Measurements from ENCODE around the gene PRPH2. TPM values are rescaled to one million over a fixed set of nuclear protein-coding genes. Genes with fewer than 3 reads are reported as not detected.
A peak's percentile ranks its signal among the peaks of the same experiment; 100 is the strongest.

PRPH2 gene, protein sequence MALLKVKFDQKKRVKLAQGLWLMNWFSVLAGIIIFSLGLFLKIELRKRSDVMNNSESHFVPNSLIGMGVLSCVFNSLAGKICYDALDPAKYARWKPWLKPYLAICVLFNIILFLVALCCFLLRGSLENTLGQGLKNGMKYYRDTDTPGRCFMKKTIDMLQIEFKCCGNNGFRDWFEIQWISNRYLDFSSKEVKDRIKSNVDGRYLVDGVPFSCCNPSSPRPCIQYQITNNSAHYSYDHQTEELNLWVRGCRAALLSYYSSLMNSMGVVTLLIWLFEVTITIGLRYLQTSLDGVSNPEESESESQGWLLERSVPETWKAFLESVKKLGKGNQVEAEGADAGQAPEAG
- total RNA-seq: under 1 TPM in 1 of 2 donors, not detected in 1; 0.14 TPM

DNA sequence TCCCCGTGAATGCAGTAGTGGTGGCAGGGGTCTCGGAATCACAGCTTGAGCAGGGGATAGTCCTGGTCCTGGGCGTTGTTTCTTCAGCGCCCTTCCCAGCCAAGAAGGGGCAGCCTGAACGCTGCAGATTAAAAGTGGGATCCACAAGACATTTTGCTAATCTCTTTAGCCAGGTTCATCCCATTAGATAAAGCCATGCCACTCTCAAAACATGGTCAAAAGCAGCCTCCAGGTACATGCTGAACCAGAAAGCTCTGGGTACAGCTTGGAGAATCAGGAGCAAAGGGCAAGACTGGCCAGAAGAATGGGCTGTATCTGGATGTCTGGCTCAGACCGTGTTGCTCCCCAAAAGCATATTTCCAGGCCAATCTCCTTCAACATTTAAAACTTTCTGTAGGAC, at the start of gene PRPH2:
Gene PRPH2 (minus strand): TSS at position 101 of the 400 bp plus-strand sequence. CDS start 263 bp downstream, outside the sequence.
- Mint-ChIP-seq H3K9me3 (no peaks in the 10 kb centered on the region), H3K36me3 (ENCODE audit: insufficient read depth in 2 of 2) (no peaks in the 10 kb centered on the region), H3K4me1 (ENCODE audit: low read depth) (peaks cover 18% of the 10 kb centered on the region), H3K27ac (no peak within 1 kb of the TSS), H3K27me3 (ENCODE audit: low read depth) (no peaks in the 10 kb centered on the region), H3K4me3 (no peak within 1 kb of the TSS)
- DNase-seq (no peak), ATAC-seq (replicated peaks in 1 of 2) (no peak)

DNA sequence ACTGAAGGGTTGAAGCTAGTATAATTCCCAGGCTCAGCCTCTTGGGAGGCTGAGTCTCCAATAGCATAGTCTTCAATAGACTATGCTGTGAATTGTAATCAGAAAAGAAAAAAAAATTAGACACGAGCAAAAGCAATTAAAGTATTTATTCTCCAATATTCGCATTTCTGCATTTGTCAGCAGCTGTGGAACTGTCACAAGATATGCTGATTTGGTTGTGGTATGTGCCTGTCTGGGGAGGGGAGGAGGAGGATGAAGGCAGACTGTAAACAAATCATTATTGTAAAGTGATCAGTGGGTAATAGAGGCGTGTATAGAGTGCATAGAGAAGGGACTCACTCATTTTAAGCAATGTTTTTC, 49.3 kb upstream of the PRPH2 start:
- Mint-ChIP-seq H3K4me1 (ENCODE audit: low read depth) (peaks cover 57% of the 10 kb centered on the region), H3K9me3 (no peaks in the 10 kb centered on the region)
- no peak for ATAC-seq (replicated peaks in 1 of 2)

DNA sequence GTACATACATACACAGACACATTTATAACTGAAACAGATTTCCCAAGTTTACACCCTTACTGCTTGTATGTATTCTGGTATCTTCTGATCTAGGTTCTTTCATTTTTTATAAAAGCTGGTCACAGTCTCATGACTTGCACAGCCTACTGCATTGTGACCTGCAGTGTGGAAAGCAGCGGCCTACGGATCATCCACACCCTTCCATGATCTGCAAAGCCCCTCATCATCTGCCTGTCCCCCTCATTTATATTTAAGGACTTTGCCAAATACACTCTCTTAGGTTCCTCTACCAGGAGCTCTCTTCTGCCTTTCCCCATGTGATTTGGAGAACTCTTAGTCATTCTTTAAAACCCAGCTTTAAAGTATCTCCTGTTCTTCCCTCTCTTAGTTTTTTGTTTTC, 47.4 kb upstream of the PRPH2 start:
- no peaks in the 10 kb centered on the region for H3K9me3 Mint-ChIP-seq
- H3K4me3 Mint-ChIP-seq: no peak overlapping the region
- DNase-seq (no peak), ATAC-seq (replicated peaks in 1 of 2) (no peak)
- peaks cover 1 to 2% of the 10 kb centered on the region in 2 donors for H3K36me3 Mint-ChIP-seq (ENCODE audit: insufficient read depth in 2 of 2)
- no peaks in the 10 kb centered on the region for H3K27me3 Mint-ChIP-seq (ENCODE audit: low read depth)
- peaks cover 48% of the 10 kb centered on the region for H3K4me1 Mint-ChIP-seq (ENCODE audit: low read depth)
- H3K27ac Mint-ChIP-seq: no peak overlapping the region

More for the DNA sequence above, 49.3 kb upstream of the PRPH2 start:
- no peaks in the 10 kb centered on the region for H3K27me3 Mint-ChIP-seq (ENCODE audit: low read depth)
- peak overlapping the region; percentile 76 to 87 for H3K4me3 Mint-ChIP-seq
- peak overlapping the region; percentile 92 for H3K27ac Mint-ChIP-seq
- peaks cover 0 to 1% of the 10 kb centered on the region in 2 donors for H3K36me3 Mint-ChIP-seq (ENCODE audit: insufficient read depth in 2 of 2)
- no peak for DNase-seq

DNA sequence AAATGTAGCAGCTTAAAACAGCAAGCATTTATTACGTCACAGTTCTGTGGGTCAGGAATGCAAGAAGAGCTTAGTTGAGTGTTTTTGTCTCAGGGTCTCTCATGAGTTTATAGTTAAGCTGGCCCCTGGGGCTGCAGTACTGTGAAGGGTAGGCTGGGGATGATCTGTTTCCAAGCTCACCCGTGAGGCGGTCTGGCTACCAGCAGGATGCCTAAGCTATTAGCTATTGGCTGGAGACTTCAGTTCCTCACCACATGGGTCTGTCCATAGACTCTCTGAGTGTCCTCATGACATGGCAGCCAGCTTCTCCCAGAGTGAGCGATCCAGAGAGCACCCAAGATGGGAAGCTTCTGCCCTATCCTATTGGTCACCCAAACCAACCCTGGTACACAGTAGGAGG, 46.7 kb upstream of the PRPH2 start:
- Mint-ChIP-seq H3K4me3 (no peak overlapping the region), H3K27me3 (ENCODE audit: low read depth) (no peaks in the 10 kb centered on the region), H3K36me3 (ENCODE audit: insufficient read depth in 2 of 2) (peaks cover 1 to 2% of the 10 kb centered on the region in 2 donors), H3K4me1 (ENCODE audit: low read depth) (peaks cover 42% of the 10 kb centered on the region), H3K27ac (no peak overlapping the region), H3K9me3 (no peaks in the 10 kb centered on the region)
- no peak for ATAC-seq (replicated peaks in 1 of 2)
- DNase-seq: no peak

DNA sequence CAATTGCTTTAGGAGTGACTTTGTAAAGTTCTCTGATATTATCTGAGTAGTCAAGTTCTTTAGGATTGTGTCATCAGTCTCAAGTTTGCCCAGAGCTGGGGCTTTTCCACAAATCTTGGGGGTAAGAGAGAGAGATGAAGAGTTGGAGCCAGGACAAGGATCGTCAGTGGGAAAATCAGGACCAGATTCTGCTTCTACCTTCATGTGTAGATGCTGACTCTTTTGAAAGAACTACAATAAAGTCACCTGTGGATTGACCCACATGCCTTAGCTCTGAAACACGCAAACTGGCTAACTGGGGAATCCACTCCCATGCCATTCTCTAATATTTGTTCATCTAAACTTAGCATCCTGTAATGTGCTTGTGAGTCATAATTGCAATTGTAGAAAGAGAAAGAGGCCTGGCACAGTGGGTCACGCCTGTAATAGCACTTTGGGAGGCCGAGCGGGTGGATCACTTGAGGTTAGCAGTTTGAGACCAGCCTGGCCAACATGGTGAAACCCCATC, 43.8 kb upstream of the PRPH2 start:
- H3K27ac Mint-ChIP-seq: no peak overlapping the region
- H3K4me1 Mint-ChIP-seq (ENCODE audit: low read depth): peaks cover 24% of the 10 kb centered on the region
- H3K27me3 Mint-ChIP-seq (ENCODE audit: low read depth): no peaks in the 10 kb centered on the region
- H3K36me3 Mint-ChIP-seq (ENCODE audit: insufficient read depth in 2 of 2): peaks cover 0 to 2% of the 10 kb centered on the region in 2 donors
- no peak for ATAC-seq (replicated peaks in 1 of 2)
- H3K9me3 Mint-ChIP-seq: no peaks in the 10 kb centered on the region
- no peak overlapping the region for H3K4me3 Mint-ChIP-seq
- DNase-seq: no peak

DNA sequence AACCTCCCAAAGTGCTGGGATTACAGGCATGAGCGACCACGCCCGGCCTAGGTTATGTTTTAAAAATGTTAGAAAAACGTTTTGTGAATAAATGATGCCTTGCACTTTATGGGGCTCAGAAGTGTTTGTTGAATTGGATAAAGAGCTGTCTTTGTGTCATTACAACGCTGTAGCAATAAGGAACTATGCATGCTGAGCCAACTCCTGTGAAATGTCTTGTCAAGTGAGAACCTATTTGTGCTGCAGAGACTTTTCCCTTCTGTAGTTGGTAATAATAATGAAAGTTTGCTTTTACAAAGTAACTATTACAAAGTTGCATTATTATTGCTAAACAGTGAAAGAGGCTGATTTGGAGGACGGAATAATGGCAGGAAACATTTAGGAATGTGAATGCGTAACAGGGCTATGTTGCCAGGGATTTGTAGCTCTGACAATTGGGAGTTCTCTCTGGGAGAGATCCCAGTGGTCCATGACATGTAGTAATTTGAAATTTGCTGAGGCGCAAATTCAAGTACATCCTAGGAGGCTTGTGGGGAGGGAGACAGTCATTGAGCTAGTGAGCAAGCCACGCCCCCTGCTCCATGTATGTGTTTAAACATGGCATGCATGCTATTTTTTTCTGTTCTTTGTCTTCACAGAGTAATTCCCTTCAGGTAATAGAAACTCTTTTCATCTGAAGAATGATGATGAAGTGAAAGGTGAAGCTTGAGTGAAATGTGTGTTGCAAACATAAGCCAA, 42.7 kb upstream of the PRPH2 start:
- Mint-ChIP-seq H3K27ac (no peak overlapping the region), H3K4me1 (ENCODE audit: low read depth) (peaks cover 18% of the 10 kb centered on the region), H3K27me3 (ENCODE audit: low read depth) (no peaks in the 10 kb centered on the region), H3K36me3 (ENCODE audit: insufficient read depth in 2 of 2) (peaks cover 0 to 2% of the 10 kb centered on the region in 2 donors), H3K4me3 (no peak overlapping the region), H3K9me3 (no peaks in the 10 kb centered on the region)
- ATAC-seq (replicated peaks in 1 of 2) (no peak), DNase-seq (no peak)

DNA sequence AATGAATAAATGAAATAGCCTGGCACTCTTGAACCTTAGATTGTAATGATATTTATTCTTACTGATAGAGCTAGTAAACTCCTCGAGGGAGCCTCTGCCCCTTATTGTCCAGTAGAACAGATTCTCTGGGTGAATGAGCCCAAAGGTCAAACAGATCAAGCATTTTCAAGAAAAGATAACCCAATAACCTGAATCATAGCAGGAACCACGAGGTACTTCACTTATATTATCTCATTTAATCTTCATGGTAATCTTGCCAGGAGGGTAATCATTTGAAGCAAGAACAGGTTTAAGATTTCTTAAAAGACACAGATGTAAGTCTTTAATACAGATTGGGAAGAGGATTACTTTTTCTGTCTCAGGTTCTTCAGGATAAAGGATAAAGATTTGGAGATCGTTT, 40.6 kb upstream of the PRPH2 start:
- DNase-seq: no peak
- H3K9me3 Mint-ChIP-seq: no peaks in the 10 kb centered on the region

DNA sequence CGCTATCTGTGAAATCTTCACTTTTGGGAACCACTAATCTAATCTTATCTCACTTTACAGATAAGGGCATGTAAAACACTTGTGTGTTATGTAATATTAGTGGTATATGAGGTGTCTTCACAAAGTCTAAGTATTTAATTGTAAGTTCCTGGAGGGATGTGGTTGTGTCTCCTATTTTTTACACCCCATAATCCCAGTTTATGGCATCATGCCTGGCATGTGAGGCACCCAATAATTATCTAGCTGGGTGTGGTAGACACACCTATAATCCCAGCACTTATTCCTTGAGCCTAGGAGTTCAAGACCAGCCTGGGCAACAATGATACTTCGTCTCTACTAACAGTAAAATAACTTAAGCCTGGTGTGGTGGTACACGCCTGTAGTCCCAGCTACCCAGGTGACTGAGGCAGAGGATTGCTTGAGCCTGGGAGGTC, 40.0 kb upstream of the PRPH2 start:
- no peaks in the 10 kb centered on the region for H3K9me3 Mint-ChIP-seq
- ATAC-seq (replicated peaks in 1 of 2): no peak
- no peaks in the 10 kb centered on the region for H3K27me3 Mint-ChIP-seq (ENCODE audit: low read depth)
- H3K27ac Mint-ChIP-seq: no peak overlapping the region
- DNase-seq: no peak
- H3K4me1 Mint-ChIP-seq (ENCODE audit: low read depth): peaks cover 10% of the 10 kb centered on the region
- H3K4me3 Mint-ChIP-seq: no peak overlapping the region
- peaks cover 2 to 6% of the 10 kb centered on the region in 2 donors for H3K36me3 Mint-ChIP-seq (ENCODE audit: insufficient read depth in 2 of 2)

More for the DNA sequence above, 40.6 kb upstream of the PRPH2 start:
- peaks cover 2 to 5% of the 10 kb centered on the region in 2 donors for H3K36me3 Mint-ChIP-seq (ENCODE audit: insufficient read depth in 2 of 2)
- no peaks in the 10 kb centered on the region for H3K27me3 Mint-ChIP-seq (ENCODE audit: low read depth)
- H3K4me3 Mint-ChIP-seq: no peak overlapping the region
- no peak for ATAC-seq (replicated peaks in 1 of 2)
- no peak overlapping the region for H3K27ac Mint-ChIP-seq
- H3K4me1 Mint-ChIP-seq (ENCODE audit: low read depth): peaks cover 10% of the 10 kb centered on the region

DNA sequence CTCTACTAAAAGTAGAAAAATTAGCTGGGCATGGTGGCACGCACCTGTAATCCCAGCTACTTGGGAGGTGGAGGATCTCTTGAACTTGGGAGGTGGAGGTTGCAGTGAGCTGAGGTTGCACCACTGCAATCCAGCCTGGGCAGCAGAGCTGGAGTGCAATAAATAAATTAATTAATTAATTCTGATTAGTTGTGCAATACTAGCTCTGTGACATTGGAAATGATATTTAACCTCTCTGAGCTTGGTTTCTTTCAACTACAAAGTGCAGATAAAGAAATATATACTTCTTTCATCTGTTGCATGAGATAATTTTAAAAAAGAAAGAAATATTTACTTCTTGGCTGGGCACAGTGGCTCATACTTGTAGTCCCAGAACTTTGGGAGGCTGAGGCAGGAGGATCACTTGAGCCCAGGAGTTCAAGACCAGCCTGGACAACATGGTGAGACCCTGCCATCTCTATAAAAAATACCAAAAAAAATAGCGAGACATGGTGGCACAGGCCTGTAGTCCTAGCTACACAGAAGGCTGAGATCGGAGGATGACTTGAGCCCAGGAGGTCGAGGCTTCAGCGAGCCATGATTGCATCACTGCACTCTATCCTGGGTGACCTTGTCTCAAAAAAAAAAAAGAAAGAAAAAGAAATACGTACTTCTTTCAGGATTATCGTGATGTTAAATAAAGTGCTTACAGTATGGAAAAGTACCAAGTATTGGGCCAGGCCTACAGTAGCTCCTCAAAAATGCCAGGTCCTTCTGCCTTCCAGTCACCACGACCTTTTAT, 39.1 kb upstream of the PRPH2 start:
- Mint-ChIP-seq H3K27me3 (ENCODE audit: low read depth) (no peaks in the 10 kb centered on the region), H3K36me3 (ENCODE audit: insufficient read depth in 2 of 2) (peaks cover 2 to 6% of the 10 kb centered on the region in 2 donors), H3K27ac (no peak overlapping the region), H3K4me1 (ENCODE audit: low read depth) (peaks cover 12% of the 10 kb centered on the region), H3K4me3 (no peak overlapping the region), H3K9me3 (no peaks in the 10 kb centered on the region)
- ATAC-seq (replicated peaks in 1 of 2) (no peak), DNase-seq (no peak)

DNA sequence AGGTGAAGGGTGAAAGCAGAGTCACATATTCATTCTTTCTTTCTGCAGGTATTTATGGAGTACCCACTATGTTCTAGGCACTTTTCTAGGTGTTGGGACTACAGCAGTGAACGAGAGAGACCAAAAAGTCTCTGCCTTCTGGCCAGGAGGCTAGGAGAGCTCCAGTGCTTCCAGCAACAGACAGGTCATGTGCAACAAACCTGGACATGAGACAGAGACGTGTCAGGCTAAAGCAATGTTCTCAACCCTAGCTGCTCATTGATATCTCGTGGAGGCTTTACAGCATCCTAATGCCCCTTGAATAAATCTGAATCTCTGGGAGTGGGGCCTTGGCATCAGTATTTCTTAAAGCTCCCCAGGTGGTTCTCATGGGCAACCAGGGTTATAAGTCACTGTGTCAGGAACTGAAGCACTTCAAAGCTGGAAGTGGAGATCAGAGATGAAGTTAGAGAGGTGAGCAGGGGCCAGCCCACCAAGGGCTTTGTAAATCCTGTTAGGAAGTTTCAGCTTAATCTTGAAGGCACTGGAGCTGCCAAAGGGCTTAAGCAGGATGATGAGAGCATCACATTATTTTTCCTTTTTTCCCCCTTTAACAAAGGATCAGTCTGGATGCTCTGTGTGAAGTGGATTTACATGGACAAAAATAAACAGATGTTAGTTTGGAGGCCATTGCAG, 36.5 kb upstream of the PRPH2 start:
- no peak for ATAC-seq (replicated peaks in 1 of 2)
- DNase-seq: no peak
- H3K4me3 Mint-ChIP-seq: no peak overlapping the region
- H3K4me1 Mint-ChIP-seq (ENCODE audit: low read depth): peaks cover 12% of the 10 kb centered on the region
- H3K36me3 Mint-ChIP-seq (ENCODE audit: insufficient read depth in 2 of 2): peaks cover 0 to 6% of the 10 kb centered on the region in 2 donors
- no peaks in the 10 kb centered on the region for H3K27me3 Mint-ChIP-seq (ENCODE audit: low read depth)
- no peak overlapping the region for H3K27ac Mint-ChIP-seq
- no peaks in the 10 kb centered on the region for H3K9me3 Mint-ChIP-seq

DNA sequence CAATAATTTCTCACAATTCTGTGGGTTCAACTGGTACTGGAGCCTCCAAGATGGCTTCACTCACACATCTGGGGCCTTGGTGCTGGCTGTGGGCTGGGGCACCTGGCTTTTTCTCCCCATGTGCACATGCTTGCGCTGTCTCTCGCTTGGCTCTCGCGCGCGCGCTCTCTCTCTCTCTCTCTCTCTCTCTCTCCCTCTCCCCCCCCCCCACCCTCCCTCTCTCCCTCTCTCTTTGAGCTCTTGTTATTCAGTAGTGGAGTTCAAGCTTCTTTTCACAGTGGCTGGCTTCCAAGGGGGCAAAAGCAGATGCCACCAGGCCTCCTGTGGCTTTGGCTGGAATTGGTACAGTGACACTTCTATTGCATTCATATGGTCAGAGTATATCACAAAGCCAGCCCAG, 34.3 kb upstream of the PRPH2 start:
- no peaks in the 10 kb centered on the region for H3K9me3 Mint-ChIP-seq
- peaks cover 7% of the 10 kb centered on the region for H3K4me1 Mint-ChIP-seq (ENCODE audit: low read depth)
- H3K4me3 Mint-ChIP-seq: no peak overlapping the region
- H3K27me3 Mint-ChIP-seq (ENCODE audit: low read depth): no peaks in the 10 kb centered on the region
- H3K27ac Mint-ChIP-seq: no peak overlapping the region
- no peak for ATAC-seq (replicated peaks in 1 of 2)
- DNase-seq: no peak
- peaks cover 0 to 6% of the 10 kb centered on the region in 2 donors for H3K36me3 Mint-ChIP-seq (ENCODE audit: insufficient read depth in 2 of 2)

DNA sequence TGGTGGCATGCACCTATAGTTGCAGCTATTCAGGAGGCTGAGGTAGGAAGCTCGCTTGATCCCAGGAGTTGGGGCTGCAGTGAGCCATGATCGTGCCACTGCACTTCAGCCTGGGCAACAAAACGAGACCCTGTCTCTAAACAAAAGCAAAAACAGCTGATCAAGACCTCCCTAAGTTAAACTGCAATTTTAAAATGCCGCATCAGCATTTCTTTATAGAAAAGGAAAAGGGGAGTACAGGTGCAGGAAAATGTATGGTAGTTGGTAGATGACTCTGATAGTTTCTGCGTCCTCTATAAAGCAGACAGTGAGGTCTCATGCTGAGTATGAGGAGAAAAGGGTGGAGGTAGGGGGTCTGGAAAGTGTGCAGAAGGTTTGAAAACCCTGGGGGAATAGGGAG, 32.4 kb upstream of the PRPH2 start:
- H3K4me1 Mint-ChIP-seq (ENCODE audit: low read depth): peaks cover 7% of the 10 kb centered on the region
- H3K4me3 Mint-ChIP-seq: no peak overlapping the region
- ATAC-seq (replicated peaks in 1 of 2) (no peak), DNase-seq (no peak)
- no peaks in the 10 kb centered on the region for H3K27me3 Mint-ChIP-seq (ENCODE audit: low read depth)
- no peak overlapping the region for H3K27ac Mint-ChIP-seq
- H3K36me3 Mint-ChIP-seq (ENCODE audit: insufficient read depth in 2 of 2): peaks cover 0 to 6% of the 10 kb centered on the region in 2 donors
- H3K9me3 Mint-ChIP-seq: no peaks in the 10 kb centered on the region
